Calu3 (cell line): ENCODE data around the gene CD163. TPM values are rescaled to one million over a fixed set of nuclear protein-coding genes. Genes with fewer than 3 reads are reported as not detected.

Experiments used
- Bru-seq: library from RNA; stranded (reverse); fragments of 400-500 nt; gene quantifications from one replicate; lab custom pipeline; 2021; lab: Mats Ljungman, UMichigan
- BruChase-seq, 2 experiments: library from RNA; stranded (reverse); fragments of 400-500 nt; gene quantifications; one replicate each; lab custom pipeline; 2021; lab: Mats Ljungman, UMichigan
- BruUV-seq: library from RNA; stranded (reverse); fragments of 400-500 nt; replicated peaks from 2 replicates; lab custom pipeline; 2021; lab: Mats Ljungman, UMichigan
- CTCF ChIA-PET: fragments of 300-600 bp; sonication (Branson Sonifier 250); formaldehyde crosslinking; loops from one replicate; lab custom pipeline; 2022; ENCODE audit warnings: antibody characterized with exemption; lab: Charles Lee
- DNase-seq: peaks from one replicate; pipeline ENCODE4 v3.0.0; 2022
- H3K27ac Mint-ChIP-seq: one replicate; pipeline ENCODE4 v1.8.0; 2022; ENCODE audit warnings: mixed read lengths; ENCODE audit not compliant: unreplicated experiment
- H3K27me3 Mint-ChIP-seq: one replicate; pipeline ENCODE4 v1.8.0; 2022; ENCODE audit warnings: mixed read lengths; ENCODE audit not compliant: unreplicated experiment
- H3K36me3 Mint-ChIP-seq: one replicate; pipeline ENCODE4 v1.8.0; 2022; ENCODE audit warnings: mild to moderate bottlenecking, moderate library complexity, mixed read lengths; ENCODE audit not compliant: insufficient read depth, unreplicated experiment
- H3K4me1 Mint-ChIP-seq: one replicate; pipeline ENCODE4 v1.8.0; 2022; ENCODE audit warnings: mild to moderate bottlenecking, low read depth, mixed read lengths; ENCODE audit not compliant: unreplicated experiment
- H3K4me3 Mint-ChIP-seq: one replicate; pipeline ENCODE4 v1.8.0; 2022; ENCODE audit warnings: mild to moderate bottlenecking, low read depth, moderate library complexity, mixed read lengths; ENCODE audit not compliant: unreplicated experiment
- H3K9me3 Mint-ChIP-seq: one replicate; pipeline ENCODE4 v1.8.0; 2022; ENCODE audit warnings: low read depth, mixed read lengths; ENCODE audit not compliant: unreplicated experiment
- intact Hi-C: fragments of 100-400 bp; cut with micrococcal nuclease; formaldehyde crosslinking; loops from one replicate; pipeline ENCODE4 v1.10.0; 2022; ENCODE audit not compliant: unreplicated experiment
- long read RNA-seq: library from polyadenylated mRNA; stranded (forward); transcript quantifications from one replicate; pipeline ENCODE4 v2.0.0, GENCODE V29; 2022
- total RNA-seq: library from RNA; stranded (reverse); gene quantifications from 2 replicates; pipeline ENCODE4 v1.2.3, GENCODE V29; 2022
- TF ChIP-seq, protein P1 (sequence below): fragments of 200-600 bp; IDR thresholded peaks from one replicate; pipeline ENCODE4 v1.8.0; 2022; ENCODE audit warnings: antibody characterized with exemption; ENCODE audit not compliant: unreplicated experiment

CD163 gene
- total RNA-seq (not detected in 2 replicates), Bru-seq, nascent RNA (percentile 8 among the genes with signal in this experiment), BruChase-seq, experiment 1, labeled RNA remaining after a 6-hour chase (percentile 7 among the genes with signal in this experiment), BruChase-seq, experiment 2, labeled RNA remaining after a 2-hour chase (percentile 5 among the genes with signal in this experiment)
- long read RNA-seq: 0 reads

DNA sequence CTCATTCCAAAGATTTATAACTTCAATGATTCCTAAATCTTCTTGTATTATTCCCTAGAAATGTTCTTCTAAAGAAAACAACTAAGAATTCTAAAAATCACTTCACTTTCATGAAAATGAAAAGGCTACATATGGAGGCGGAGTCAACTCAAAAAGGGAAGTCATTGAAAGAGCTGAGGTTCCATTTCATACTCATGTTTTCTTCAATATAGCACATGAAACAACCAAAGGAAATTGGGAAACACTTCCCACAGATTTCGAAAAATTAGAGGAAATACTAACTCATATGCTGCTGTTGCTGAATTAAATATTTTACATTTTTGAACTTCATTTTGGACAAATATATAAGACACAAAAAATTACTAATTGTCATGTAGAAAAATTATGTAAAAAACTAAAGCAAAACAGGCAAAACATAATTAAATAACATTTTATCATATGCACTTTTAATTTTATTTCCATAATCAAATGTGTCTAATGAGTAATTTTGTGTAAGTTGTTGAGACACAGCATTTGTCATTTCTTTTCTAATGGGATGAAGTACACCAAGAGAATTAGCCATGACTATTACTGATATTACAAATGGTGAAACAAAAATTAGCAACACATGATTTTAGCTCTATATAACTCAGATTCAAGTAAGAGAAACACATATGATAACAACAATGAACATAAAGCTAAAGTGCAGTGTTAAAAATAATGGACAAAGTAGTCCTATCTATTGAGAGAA, at the start of gene CD163:
Gene CD163 (minus strand): TSS at position 92 of the 730 bp plus-strand sequence. CDS start 87 bp downstream, at position 5.
- Mint-ChIP-seq H3K36me3 (no peaks in the 10 kb centered on the region), H3K9me3 (peaks cover 5% of the 10 kb centered on the region), H3K27ac (no peak within 1 kb of the TSS), H3K27me3 (peaks cover 16% of the 10 kb centered on the region), H3K4me3 (no peak within 1 kb of the TSS), H3K4me1 (peaks cover 5% of the 10 kb centered on the region)
- no TSS peak for BruUV-seq
- TF ChIP-seq, protein P1, sequence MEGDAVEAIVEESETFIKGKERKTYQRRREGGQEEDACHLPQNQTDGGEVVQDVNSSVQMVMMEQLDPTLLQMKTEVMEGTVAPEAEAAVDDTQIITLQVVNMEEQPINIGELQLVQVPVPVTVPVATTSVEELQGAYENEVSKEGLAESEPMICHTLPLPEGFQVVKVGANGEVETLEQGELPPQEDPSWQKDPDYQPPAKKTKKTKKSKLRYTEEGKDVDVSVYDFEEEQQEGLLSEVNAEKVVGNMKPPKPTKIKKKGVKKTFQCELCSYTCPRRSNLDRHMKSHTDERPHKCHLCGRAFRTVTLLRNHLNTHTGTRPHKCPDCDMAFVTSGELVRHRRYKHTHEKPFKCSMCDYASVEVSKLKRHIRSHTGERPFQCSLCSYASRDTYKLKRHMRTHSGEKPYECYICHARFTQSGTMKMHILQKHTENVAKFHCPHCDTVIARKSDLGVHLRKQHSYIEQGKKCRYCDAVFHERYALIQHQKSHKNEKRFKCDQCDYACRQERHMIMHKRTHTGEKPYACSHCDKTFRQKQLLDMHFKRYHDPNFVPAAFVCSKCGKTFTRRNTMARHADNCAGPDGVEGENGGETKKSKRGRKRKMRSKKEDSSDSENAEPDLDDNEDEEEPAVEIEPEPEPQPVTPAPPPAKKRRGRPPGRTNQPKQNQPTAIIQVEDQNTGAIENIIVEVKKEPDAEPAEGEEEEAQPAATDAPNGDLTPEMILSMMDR: no peak
- no peak for DNase-seq
- intact Hi-C loops: no loop called here
- CTCF ChIA-PET: no interaction called here

DNA sequence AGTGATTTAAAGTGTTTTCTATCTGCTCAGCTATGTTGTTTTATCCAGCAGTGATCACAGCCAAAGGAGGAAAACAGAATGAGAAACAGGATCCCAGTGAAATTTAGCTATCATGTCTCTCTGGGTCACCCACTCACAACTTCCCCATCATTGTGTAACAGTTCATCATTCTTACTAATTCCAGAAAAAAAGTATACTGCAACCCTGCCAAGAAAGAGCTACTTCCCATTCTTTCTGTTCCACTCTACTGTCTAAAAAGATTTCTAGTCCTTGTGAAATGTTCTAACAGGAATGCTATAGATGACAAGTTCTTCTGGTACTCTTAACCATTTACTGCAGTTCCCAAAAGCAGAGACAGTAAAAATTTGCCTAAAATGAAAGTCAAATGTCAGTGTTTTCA, 39.2 kb upstream of the CD163 start:
- no peak overlapping the region for H3K27ac Mint-ChIP-seq
- no peaks in the 10 kb centered on the region for H3K27me3 Mint-ChIP-seq
- intact Hi-C loops: no loop called here
- no TSS peak for BruUV-seq
- H3K4me3 Mint-ChIP-seq: no peak overlapping the region
- H3K4me1 Mint-ChIP-seq: no peaks in the 10 kb centered on the region
- TF ChIP-seq, protein P1: no peak
- H3K36me3 Mint-ChIP-seq: no peaks in the 10 kb centered on the region
- CTCF ChIA-PET: no interaction called here
- H3K9me3 Mint-ChIP-seq: peaks cover 8% of the 10 kb centered on the region
- DNase-seq: no peak

DNA sequence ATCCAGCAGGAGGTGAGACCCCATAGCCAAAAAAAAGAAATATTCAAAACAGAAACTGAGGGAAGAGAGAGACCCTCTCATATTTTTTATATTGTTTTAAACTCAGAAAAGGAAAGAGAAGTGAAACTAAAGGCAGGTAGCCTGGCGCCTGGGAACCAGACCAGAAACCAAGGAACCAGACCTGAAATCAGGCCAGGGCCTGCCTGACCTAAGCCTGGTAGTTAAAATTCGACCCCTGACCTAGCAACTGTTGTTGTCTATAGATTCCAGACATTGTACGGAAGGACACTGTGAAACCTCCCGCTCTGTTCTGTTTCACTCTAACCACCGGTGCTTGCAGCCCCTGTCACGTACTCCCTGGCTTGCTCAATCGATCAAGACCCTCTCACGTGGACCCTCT, 38.5 kb upstream of the CD163 start:
- Mint-ChIP-seq H3K4me3 (no peak overlapping the region), H3K27me3 (no peaks in the 10 kb centered on the region), H3K27ac (no peak overlapping the region), H3K36me3 (no peaks in the 10 kb centered on the region), H3K4me1 (no peaks in the 10 kb centered on the region), H3K9me3 (peaks cover 9% of the 10 kb centered on the region)
- intact Hi-C loops: no loop called here
- BruUV-seq: no TSS peak
- TF ChIP-seq, protein P1: no peak
- CTCF ChIA-PET: no interaction called here
- no peak for DNase-seq

DNA sequence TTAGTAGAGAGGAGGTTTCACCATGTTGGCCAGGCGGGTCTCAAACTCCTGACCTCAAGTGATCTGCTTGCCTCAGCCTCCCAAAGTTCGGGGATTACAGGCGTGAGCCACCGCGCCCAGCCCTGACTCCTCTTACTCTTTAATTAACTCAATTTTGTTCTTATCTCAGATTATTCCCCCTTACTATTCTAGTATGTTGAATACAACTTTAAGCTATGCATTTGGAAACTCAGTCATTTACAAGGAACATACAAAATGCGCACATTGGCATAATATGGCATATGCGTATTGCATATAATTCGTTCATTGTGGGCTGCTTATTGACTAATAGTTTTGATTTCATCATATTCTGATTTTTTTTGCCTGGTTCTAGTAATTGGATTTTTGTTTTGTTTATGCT, 10.8 kb upstream of the CD163 start:
- peaks cover 2% of the 10 kb centered on the region for H3K9me3 Mint-ChIP-seq
- TF ChIP-seq, protein P1: no peak
- peaks cover 9% of the 10 kb centered on the region for H3K4me1 Mint-ChIP-seq
- intact Hi-C loops: no loop called here
- peaks cover 1% of the 10 kb centered on the region for H3K27me3 Mint-ChIP-seq
- BruUV-seq: no TSS peak
- no peak overlapping the region for H3K4me3 Mint-ChIP-seq
- CTCF ChIA-PET: no interaction called here
- no peak for DNase-seq
- no peak overlapping the region for H3K27ac Mint-ChIP-seq
- no peaks in the 10 kb centered on the region for H3K36me3 Mint-ChIP-seq
